Measurements from ENCODE around the gene ENO1.

DNA sequence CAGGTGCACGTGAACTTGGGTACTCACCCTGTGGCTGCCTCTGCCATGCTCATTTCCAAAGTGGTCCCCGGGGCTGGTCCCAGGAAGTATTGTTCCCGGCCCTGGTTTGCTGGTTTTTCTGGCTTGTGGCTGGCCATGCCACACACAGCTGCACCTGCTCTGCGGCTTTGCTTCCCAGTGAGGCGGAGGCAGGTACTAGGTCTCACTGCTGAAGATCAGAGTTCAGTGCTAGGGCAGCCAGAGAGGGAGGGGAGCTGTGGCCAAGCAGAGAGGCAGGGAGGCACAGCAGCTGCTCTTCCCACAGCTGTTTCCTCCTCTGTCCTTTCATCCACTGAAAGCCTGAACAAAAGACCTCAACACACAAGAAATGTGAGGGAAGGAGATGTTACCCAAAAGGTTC lies 30.5 kb downstream of the ENO1 start:
- TF ChIP-seq, protein P1, sequence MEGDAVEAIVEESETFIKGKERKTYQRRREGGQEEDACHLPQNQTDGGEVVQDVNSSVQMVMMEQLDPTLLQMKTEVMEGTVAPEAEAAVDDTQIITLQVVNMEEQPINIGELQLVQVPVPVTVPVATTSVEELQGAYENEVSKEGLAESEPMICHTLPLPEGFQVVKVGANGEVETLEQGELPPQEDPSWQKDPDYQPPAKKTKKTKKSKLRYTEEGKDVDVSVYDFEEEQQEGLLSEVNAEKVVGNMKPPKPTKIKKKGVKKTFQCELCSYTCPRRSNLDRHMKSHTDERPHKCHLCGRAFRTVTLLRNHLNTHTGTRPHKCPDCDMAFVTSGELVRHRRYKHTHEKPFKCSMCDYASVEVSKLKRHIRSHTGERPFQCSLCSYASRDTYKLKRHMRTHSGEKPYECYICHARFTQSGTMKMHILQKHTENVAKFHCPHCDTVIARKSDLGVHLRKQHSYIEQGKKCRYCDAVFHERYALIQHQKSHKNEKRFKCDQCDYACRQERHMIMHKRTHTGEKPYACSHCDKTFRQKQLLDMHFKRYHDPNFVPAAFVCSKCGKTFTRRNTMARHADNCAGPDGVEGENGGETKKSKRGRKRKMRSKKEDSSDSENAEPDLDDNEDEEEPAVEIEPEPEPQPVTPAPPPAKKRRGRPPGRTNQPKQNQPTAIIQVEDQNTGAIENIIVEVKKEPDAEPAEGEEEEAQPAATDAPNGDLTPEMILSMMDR (IDR thresholded peaks at IDR 0.05; ENCODE audit: borderline replicate concordance, extremely low read depth, low read length, poor library complexity, severe bottlenecking): no peak
- TF ChIP-seq EZH2 (IDR thresholded peaks at IDR 0.05; ENCODE audit: borderline replicate concordance, low read depth, low read length, severe bottlenecking): no peak

Data from DND-41 (cell line).